Loucy (cell line): Measurements from ENCODE around the gene MCM9.

Experiments used
- EZH2phosphoT487 ChIP-seq: fragments of 200-600 bp; IDR thresholded peaks from 2 replicates; pipeline ENCODE4 v1.6.1; 2018; ENCODE audit warnings: antibody characterized with exemption, mild to moderate bottlenecking, moderate library complexity, borderline replicate concordance
- TF ChIP-seq, protein P1 (sequence below): fragments of 200-600 bp; sonication (generic); conservative IDR thresholded peaks from 2 replicates; pipeline ENCODE4 v1.5.1; 2014; ENCODE audit warnings: mild to moderate bottlenecking, antibody characterized with exemption, low read length

DNA sequence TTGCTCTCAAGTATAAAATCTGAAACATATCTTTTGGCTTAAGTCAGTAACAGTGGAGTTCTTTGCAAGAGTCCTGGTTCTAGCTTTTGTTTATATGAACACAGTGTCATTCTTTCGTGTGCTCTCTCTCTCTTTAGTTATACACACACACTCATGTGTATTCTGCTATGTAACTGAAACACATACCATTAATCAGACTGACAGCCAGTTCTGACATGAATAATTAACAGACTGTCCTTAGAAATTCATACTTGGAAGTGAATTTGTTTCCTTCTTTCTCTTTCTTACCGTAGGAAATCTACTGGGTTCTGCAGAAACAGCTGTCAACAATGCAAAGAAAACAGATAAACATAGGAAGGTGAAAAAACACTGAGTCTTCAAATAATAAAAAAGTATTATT lies 2.5 kb downstream of the MCM9 start:
- TF ChIP-seq, protein P1, sequence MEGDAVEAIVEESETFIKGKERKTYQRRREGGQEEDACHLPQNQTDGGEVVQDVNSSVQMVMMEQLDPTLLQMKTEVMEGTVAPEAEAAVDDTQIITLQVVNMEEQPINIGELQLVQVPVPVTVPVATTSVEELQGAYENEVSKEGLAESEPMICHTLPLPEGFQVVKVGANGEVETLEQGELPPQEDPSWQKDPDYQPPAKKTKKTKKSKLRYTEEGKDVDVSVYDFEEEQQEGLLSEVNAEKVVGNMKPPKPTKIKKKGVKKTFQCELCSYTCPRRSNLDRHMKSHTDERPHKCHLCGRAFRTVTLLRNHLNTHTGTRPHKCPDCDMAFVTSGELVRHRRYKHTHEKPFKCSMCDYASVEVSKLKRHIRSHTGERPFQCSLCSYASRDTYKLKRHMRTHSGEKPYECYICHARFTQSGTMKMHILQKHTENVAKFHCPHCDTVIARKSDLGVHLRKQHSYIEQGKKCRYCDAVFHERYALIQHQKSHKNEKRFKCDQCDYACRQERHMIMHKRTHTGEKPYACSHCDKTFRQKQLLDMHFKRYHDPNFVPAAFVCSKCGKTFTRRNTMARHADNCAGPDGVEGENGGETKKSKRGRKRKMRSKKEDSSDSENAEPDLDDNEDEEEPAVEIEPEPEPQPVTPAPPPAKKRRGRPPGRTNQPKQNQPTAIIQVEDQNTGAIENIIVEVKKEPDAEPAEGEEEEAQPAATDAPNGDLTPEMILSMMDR, result no peak
- TF ChIP-seq EZH2phosphoT487, result no peak
